NB4 (cell line): ENCODE data around the gene CDH23.

ENCODE experiments used
- DNase-seq: peaks from one replicate; pipeline ENCODE4 v3.0.0; 2010; ENCODE audit warnings: low read depth
- H3K4me3 ChIP-seq: one replicate; pipeline ENCODE4 v1.5.1; 2011; ENCODE audit warnings: mild to moderate bottlenecking, low read depth, low read length, moderate library complexity
- CTCF ChIP-seq: IDR thresholded peaks from one replicate; pipeline ENCODE4 v1.5.1; 2012; ENCODE audit warnings: low read depth, low read length
- MAX ChIP-seq: IDR thresholded peaks from 2 replicates; pipeline ENCODE4 v1.6.1; 2011; ENCODE audit warnings: low read depth, low read length
- MYC ChIP-seq: IDR thresholded peaks from 2 replicates; pipeline ENCODE4 v1.6.1; 2011; ENCODE audit warnings: low read depth, low read length
- POLR2A ChIP-seq: IDR thresholded peaks from 2 replicates; pipeline ENCODE4 v1.6.1; 2011; ENCODE audit warnings: mild to moderate bottlenecking; ENCODE audit not compliant: insufficient read length; ENCODE audit errors: extremely low read depth

The CDH23 gene

GRCh38 chr10:71436268-71437125 lies 39.8 kb downstream of the CDH23 start:
- no peak overlapping the region for H3K4me3 ChIP-seq
- no peak for DNase-seq
- TF ChIP-seq MAX (no peak), POLR2A (no peak), CTCF (no peak)

- no peak for TF ChIP-seq POLR2A
- no peak for TF ChIP-seq CTCF
- TF ChIP-seq MAX: no peak
- no peak for TF ChIP-seq MYC
- no peak overlapping the region for H3K4me3 ChIP-seq
- DNase-seq: no peak
Observed at GRCh38 chr10:71437537-71438092, 40.9 kb downstream of the CDH23 start.

GRCh38 chr10:71438761-71439160 lies 42.0 kb downstream of the CDH23 start:
- no peak for DNase-seq
- no peak overlapping the region for H3K4me3 ChIP-seq
- no peak for TF ChIP-seq MAX
- no peak for TF ChIP-seq CTCF
- no peak for TF ChIP-seq POLR2A
- TF ChIP-seq MYC: no peak

- TF ChIP-seq POLR2A (no peak), CTCF (no peak), MAX (no peak), MYC (no peak)
- H3K4me3 ChIP-seq: no peak overlapping the region
- DNase-seq: no peak
Observed at GRCh38 chr10:71439670-71440425, 43.1 kb downstream of the CDH23 start.

- no peak overlapping the region for H3K4me3 ChIP-seq
- DNase-seq: no peak
- TF ChIP-seq POLR2A (no peak), MYC (no peak), MAX (no peak), CTCF (no peak)
Observed at GRCh38 chr10:71440506-71441035, 43.9 kb downstream of the CDH23 start.
